C1 segment of cervical spinal cord (tissue), 14 donors: ENCODE measurements around the gene STAC3.

Source experiments
- DNase-seq, 14 donors: peaks; one replicate each; lab custom pipeline; 2025; lab: John Stamatoyannopoulos, UW

Gene STAC3

GRCh38 chr12:57195186-57195585 is 55.8 kb downstream of the STAC3 start:
- no peak for DNase-seq

DNA sequence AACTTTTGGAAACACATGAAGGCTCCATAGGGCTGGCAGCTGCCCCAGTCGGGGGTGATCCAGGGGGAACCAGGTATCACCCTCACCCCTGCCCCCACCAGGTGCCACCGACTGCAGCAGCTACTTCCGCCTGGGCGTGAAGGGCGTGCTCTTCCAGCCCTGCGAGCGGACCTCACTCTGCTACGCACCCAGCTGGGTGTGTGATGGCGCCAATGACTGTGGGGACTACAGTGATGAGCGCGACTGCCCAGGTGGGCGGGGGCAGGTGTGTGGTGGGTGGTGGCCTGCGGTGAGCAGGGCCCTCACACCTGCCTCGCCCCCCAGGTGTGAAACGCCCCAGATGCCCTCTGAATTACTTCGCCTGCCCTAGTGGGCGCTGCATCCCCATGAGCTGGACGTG is 56.7 kb downstream of the STAC3 start:
- no peak for DNase-seq

GRCh38 chr12:57193706-57194245 is 57.2 kb downstream of the STAC3 start:
- peak in 1 of 14 donors; percentile 15 for DNase-seq
